Progenitor cell of endocrine pancreas (in vitro differentiated cells): ENCODE measurements around the gene MLST8. TPM values are rescaled to one million over a fixed set of nuclear protein-coding genes. Genes with fewer than 3 reads are reported as not detected.

Experiments used
- DNase-seq: peaks from one replicate; pipeline ENCODE4 v3.0.0; 2021; ENCODE audit warnings: low spot score; ENCODE audit not compliant: unreplicated experiment
- H3K27ac Mint-ChIP-seq: 2 replicates; pipeline ENCODE4 v1.8.0; 2021; ENCODE audit warnings: mild to moderate bottlenecking, moderate library complexity, mixed read lengths
- H3K27me3 Mint-ChIP-seq: 2 replicates; pipeline ENCODE4 v1.8.0; 2021; ENCODE audit warnings: mixed read lengths
- H3K36me3 Mint-ChIP-seq: 2 replicates; pipeline ENCODE4 v1.8.0; 2022; ENCODE audit warnings: mixed read lengths; ENCODE audit not compliant: insufficient read depth
- H3K4me1 Mint-ChIP-seq: 2 replicates; pipeline ENCODE4 v1.8.0; 2021; ENCODE audit warnings: low read depth, mixed read lengths
- H3K4me3 Mint-ChIP-seq: 2 replicates; pipeline ENCODE4 v1.8.0; 2021; ENCODE audit warnings: low read depth, mild to moderate bottlenecking, moderate library complexity, mixed read lengths
- H3K9me3 Mint-ChIP-seq: 2 replicates; pipeline ENCODE4 v1.8.0; 2021; ENCODE audit warnings: low read depth, mixed read lengths
- CTCF ChIP-seq: fragments of 200-600 bp; sonication (generic); IDR thresholded peaks from one replicate; pipeline ENCODE4 v1.5.0; 2021; ENCODE audit warnings: antibody characterized with exemption, mild to moderate bottlenecking; ENCODE audit not compliant: unreplicated experiment
- total RNA-seq: library from RNA; stranded (reverse); gene quantifications from 2 replicates; pipeline ENCODE4 v1.2.1, GENCODE V29; 2021

The MLST8 gene
- total RNA-seq, 1 donor from 2014 or later: 51.5 TPM

- H3K27ac Mint-ChIP-seq: no peak within 1 kb of the TSS
- H3K4me3 Mint-ChIP-seq: no peak within 1 kb of the TSS
- DNase-seq: no peak
- TF ChIP-seq CTCF: no peak
- H3K36me3 Mint-ChIP-seq: peaks cover 12% of the 10 kb centered on the region
- H3K9me3 Mint-ChIP-seq: no peaks in the 10 kb centered on the region
- H3K27me3 Mint-ChIP-seq: peaks cover 5% of the 10 kb centered on the region
- H3K4me1 Mint-ChIP-seq: no peaks in the 10 kb centered on the region
Measured at GRCh38 chr16:2236337-2237101, 31.3 kb downstream of the MLST8 start, which contains the start of gene DNASE1L2. DNASE1L2 (plus strand) TSS chr16:2236444; CDS start chr16:2236817, 373 bp downstream.

- H3K27me3 Mint-ChIP-seq: peaks cover 5% of the 10 kb centered on the region
- no peak overlapping the region for H3K4me3 Mint-ChIP-seq
- no peak for TF ChIP-seq CTCF
- no peaks in the 10 kb centered on the region for H3K4me1 Mint-ChIP-seq
- DNase-seq: no peak
- no peak overlapping the region for H3K27ac Mint-ChIP-seq
- H3K36me3 Mint-ChIP-seq: peaks cover 12% of the 10 kb centered on the region
- H3K9me3 Mint-ChIP-seq: no peaks in the 10 kb centered on the region
Measured at GRCh38 chr16:2237102-2237482, 31.8 kb downstream of the MLST8 start.

- no peak for DNase-seq
- H3K36me3 Mint-ChIP-seq: peaks cover 15% of the 10 kb centered on the region
- TF ChIP-seq CTCF: no peak
- peaks cover 5% of the 10 kb centered on the region for H3K27me3 Mint-ChIP-seq
- no peak overlapping the region for H3K4me3 Mint-ChIP-seq
- H3K4me1 Mint-ChIP-seq: no peaks in the 10 kb centered on the region
- H3K27ac Mint-ChIP-seq: no peak overlapping the region
- no peaks in the 10 kb centered on the region for H3K9me3 Mint-ChIP-seq
Measured at GRCh38 chr16:2237493-2238149, 32.4 kb downstream of the MLST8 start.

- no peak overlapping the region for H3K4me3 Mint-ChIP-seq
- no peaks in the 10 kb centered on the region for H3K4me1 Mint-ChIP-seq
- no peak overlapping the region for H3K27ac Mint-ChIP-seq
- H3K36me3 Mint-ChIP-seq: peaks cover 15% of the 10 kb centered on the region
- no peak for TF ChIP-seq CTCF
- H3K9me3 Mint-ChIP-seq: no peaks in the 10 kb centered on the region
- no peak for DNase-seq
- peaks cover 5% of the 10 kb centered on the region for H3K27me3 Mint-ChIP-seq
Measured at GRCh38 chr16:2238150-2238837, 33.0 kb downstream of the MLST8 start.
